IPS-18a (cell line): ENCODE data around the gene RPS17.
"Not testable (repeated sequence)": the region's sequence is repeated elsewhere in the genome, so short reads cannot be mapped to it uniquely, and the experiment has no call there.

Source experiments
- H3K27ac ChIP-seq: one replicate; pipeline ENCODE4 v1.5.1; 2013; ENCODE audit warnings: low read length
- H3K27me3 ChIP-seq: one replicate; pipeline ENCODE4 v1.6.1; 2013; ENCODE audit warnings: mild to moderate bottlenecking, low read length; ENCODE audit not compliant: control insufficient read depth, insufficient read depth
- H3K36me3 ChIP-seq: one replicate; pipeline ENCODE4 v1.6.1; 2013; ENCODE audit warnings: low read depth, low read length; ENCODE audit not compliant: control insufficient read depth
- H3K4me1 ChIP-seq: one replicate; pipeline ENCODE4 v1.6.1; 2013; ENCODE audit warnings: low read depth, low read length; ENCODE audit not compliant: control insufficient read depth
- H3K4me3 ChIP-seq: one replicate; pipeline ENCODE4 v1.5.1; 2013; ENCODE audit warnings: low read length
- H3K9ac ChIP-seq: one replicate; pipeline ENCODE4 v1.6.1; 2013; ENCODE audit warnings: mild to moderate bottlenecking, low read length, moderate library complexity
- H3K9me3 ChIP-seq: one replicate; pipeline ENCODE4 v1.6.1; 2013; ENCODE audit warnings: low read depth, low read length; ENCODE audit not compliant: control insufficient read depth

The RPS17 gene

GRCh38 chr15:82533801-82534200 lies 6.5 kb downstream of the RPS17 start:
- Histone ChIP-seq H3K4me1 (peaks cover 4% of the 10 kb centered on the region), H3K36me3 (peaks cover 46% of the 10 kb centered on the region), H3K9me3 (no peaks in the 10 kb centered on the region), H3K27me3 (no peaks in the 10 kb centered on the region), H3K27ac (no peak overlapping the region), H3K9ac (no peak overlapping the region), H3K4me3 (no peak overlapping the region)

- Histone ChIP-seq H3K9ac (no peak overlapping the region), H3K36me3 (peaks cover 39% of the 10 kb centered on the region), H3K4me1 (peaks cover 2% of the 10 kb centered on the region), H3K27me3 (no peaks in the 10 kb centered on the region), H3K27ac (no peak overlapping the region), H3K4me3 (no peak overlapping the region), H3K9me3 (no peaks in the 10 kb centered on the region)
Measured at GRCh38 chr15:82532991-82533481, 7.2 kb downstream of the RPS17 start.

- Histone ChIP-seq H3K36me3 (peaks cover 33% of the 10 kb centered on the region), H3K9ac (no peak overlapping the region), H3K4me3 (no peak overlapping the region), H3K9me3 (no peaks in the 10 kb centered on the region), H3K27me3 (no peaks in the 10 kb centered on the region), H3K4me1 (no peaks in the 10 kb centered on the region), H3K27ac (no peak overlapping the region)
Measured at GRCh38 chr15:82532383-82532990, 7.8 kb downstream of the RPS17 start.

- no peaks in the 10 kb centered on the region for H3K4me1 ChIP-seq
- H3K27ac ChIP-seq, result no peak overlapping the region
- H3K9ac ChIP-seq, result no peak overlapping the region
- H3K9me3 ChIP-seq, result no peaks in the 10 kb centered on the region
- H3K36me3 ChIP-seq, result peaks cover 26% of the 10 kb centered on the region
- H3K4me3 ChIP-seq, result no peak overlapping the region
- H3K27me3 ChIP-seq, result no peaks in the 10 kb centered on the region
Measured at GRCh38 chr15:82531496-82532382, 8.5 kb downstream of the RPS17 start.

GRCh38 chr15:82530606-82531379 lies 9.5 kb downstream of the RPS17 start:
- no peak overlapping the region for H3K9ac ChIP-seq
- no peaks in the 10 kb centered on the region for H3K4me1 ChIP-seq
- no peaks in the 10 kb centered on the region for H3K27me3 ChIP-seq
- no peak overlapping the region for H3K27ac ChIP-seq
- peak overlapping the region; percentile 29 for H3K4me3 ChIP-seq
- H3K36me3 ChIP-seq, result peaks cover 16% of the 10 kb centered on the region
- H3K9me3 ChIP-seq, result no peaks in the 10 kb centered on the region

GRCh38 chr15:82530006-82530405 lies 10.3 kb downstream of the RPS17 start:
- Histone ChIP-seq H3K4me1 (no peaks in the 10 kb centered on the region), H3K36me3 (peaks cover 10% of the 10 kb centered on the region), H3K27ac (no peak overlapping the region), H3K4me3 (no peak overlapping the region), H3K27me3 (no peaks in the 10 kb centered on the region), H3K9ac (no peak overlapping the region), H3K9me3 (no peaks in the 10 kb centered on the region)

DNA sequence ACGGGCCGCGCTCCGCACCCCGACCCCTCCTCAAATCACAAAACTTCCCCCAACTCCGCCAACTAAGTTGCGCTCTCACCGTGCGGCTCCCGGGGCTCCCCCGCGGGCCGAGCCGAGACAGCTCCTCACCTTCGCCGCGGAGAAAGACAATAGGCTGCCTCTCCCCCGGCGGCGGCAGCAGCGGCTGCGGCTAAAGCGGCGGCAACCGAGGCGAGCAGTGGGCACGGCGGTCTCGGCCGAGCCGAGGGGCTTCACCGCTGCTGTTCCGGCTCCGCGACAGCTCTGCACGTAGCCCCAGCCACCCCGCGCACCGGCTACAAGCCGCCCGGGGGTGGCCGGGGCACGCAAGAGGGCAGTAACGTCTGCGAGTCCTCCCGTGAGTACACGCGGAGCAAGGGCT lies 26.7 kb downstream of the RPS17 start:
- H3K27me3 ChIP-seq, H3K27ac ChIP-seq, H3K9me3 ChIP-seq, H3K4me3 ChIP-seq, H3K9ac ChIP-seq, H3K4me1 ChIP-seq, H3K36me3 ChIP-seq: not testable (repeated sequence)

GRCh38 chr15:82507693-82508092 lies 32.6 kb downstream of the RPS17 start:
- not testable (repeated sequence) for H3K4me1 ChIP-seq, H3K4me3 ChIP-seq, H3K27ac ChIP-seq, H3K36me3 ChIP-seq, H3K9me3 ChIP-seq, H3K9ac ChIP-seq, H3K27me3 ChIP-seq

- H3K4me3 ChIP-seq, H3K9me3 ChIP-seq, H3K4me1 ChIP-seq, H3K36me3 ChIP-seq, H3K27me3 ChIP-seq, H3K9ac ChIP-seq, H3K27ac ChIP-seq: not testable (repeated sequence)
Measured at GRCh38 chr15:82507087-82507486, 33.2 kb downstream of the RPS17 start.

DNA sequence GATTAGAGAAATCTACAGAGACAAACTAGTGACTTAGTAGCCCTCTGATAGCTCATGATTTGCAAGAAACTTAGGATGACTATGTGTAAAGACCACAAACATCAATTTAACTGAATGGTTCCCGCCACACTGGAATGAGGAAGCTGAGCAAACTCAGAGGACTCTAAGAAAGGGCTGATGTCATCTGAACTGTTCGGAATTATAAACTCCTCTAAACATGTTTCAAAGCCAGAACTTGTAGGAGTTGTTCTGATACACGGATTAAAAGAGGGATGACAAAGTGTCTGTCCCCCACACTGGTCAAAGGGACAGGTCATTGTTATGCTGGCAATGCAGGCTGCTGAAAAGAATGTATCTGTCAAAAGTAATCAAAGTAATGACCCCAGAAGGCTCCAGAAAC lies 34.4 kb downstream of the RPS17 start:
- H3K27me3 ChIP-seq, H3K4me1 ChIP-seq, H3K9ac ChIP-seq, H3K4me3 ChIP-seq, H3K36me3 ChIP-seq, H3K9me3 ChIP-seq, H3K27ac ChIP-seq: not testable (repeated sequence)

GRCh38 chr15:82504074-82504473 lies 36.2 kb downstream of the RPS17 start:
- not testable (repeated sequence) for H3K4me3 ChIP-seq, H3K9ac ChIP-seq, H3K4me1 ChIP-seq, H3K9me3 ChIP-seq, H3K27ac ChIP-seq, H3K36me3 ChIP-seq, H3K27me3 ChIP-seq
